A549 (cell line): ENCODE results near the gene CCDC88B.

ENCODE experiments used
- EP300 ChIP-seq, 2 experiments: fragments of >200 bp; sonication (Bioruptor Twin); formaldehyde crosslinking; IDR thresholded peaks; 2 replicates in 1 of 2; 3 replicates in 1 of 2; pipeline ENCODE4 v1.6.1; 2016 to 2017
- JUNB ChIP-seq: fragments of >200 bp; sonication (Bioruptor Twin); formaldehyde crosslinking; IDR thresholded peaks from 2 replicates; pipeline ENCODE4 v1.6.1; 2016
- MAFK ChIP-seq: fragments of 450-650 bp; IDR thresholded peaks from 2 replicates; pipeline ENCODE4 v1.6.1; 2014; ENCODE audit not compliant: partially characterized antibody
- POLR2A ChIP-seq: IDR thresholded peaks from 2 replicates; pipeline ENCODE4 v1.6.1; 2012; ENCODE audit warnings: mild to moderate bottlenecking, low read length
- TF ChIP-seq, protein P1 (sequence below): fragments of >200 bp; sonication (Bioruptor Twin); formaldehyde crosslinking; IDR thresholded peaks from 3 replicates; pipeline ENCODE4 v1.5.1; 2016

DNA sequence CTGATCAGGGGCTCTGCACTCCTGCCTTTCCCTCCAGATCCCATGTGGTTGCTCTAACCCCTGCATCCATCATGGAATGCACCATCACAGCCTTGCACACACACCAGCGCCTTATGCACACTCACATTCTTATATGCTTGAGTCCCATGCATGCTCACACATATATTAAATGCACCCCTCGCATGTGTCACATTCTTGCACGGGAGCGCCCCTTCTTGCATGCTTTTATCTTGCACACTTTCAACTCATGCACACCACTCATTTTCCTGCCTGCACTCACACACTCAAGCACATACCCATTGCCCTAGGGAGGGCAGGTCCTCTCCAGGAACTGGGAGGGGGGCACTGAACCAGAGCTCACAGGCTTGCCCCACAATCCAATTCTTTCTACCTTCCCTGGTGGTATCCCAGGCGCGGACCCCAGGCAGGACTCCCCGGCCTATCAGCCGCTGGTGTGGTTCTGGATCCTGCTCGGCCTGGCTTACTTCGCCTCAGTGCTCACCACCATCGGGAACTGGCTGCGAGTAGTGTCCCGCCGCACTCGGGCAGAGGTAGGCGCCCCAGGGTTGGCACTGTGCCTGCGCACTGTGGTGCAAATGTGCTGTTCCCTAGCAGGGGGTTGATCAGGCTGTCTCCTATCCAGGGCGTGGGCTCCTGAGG, 42.2 kb upstream of the CCDC88B start:
- TF ChIP-seq POLR2A (no peak), JUNB (no peak), EP300 (IDR thresholded peaks at IDR 0.05) (no peak), MAFK (no peak)
- TF ChIP-seq, protein P1, sequence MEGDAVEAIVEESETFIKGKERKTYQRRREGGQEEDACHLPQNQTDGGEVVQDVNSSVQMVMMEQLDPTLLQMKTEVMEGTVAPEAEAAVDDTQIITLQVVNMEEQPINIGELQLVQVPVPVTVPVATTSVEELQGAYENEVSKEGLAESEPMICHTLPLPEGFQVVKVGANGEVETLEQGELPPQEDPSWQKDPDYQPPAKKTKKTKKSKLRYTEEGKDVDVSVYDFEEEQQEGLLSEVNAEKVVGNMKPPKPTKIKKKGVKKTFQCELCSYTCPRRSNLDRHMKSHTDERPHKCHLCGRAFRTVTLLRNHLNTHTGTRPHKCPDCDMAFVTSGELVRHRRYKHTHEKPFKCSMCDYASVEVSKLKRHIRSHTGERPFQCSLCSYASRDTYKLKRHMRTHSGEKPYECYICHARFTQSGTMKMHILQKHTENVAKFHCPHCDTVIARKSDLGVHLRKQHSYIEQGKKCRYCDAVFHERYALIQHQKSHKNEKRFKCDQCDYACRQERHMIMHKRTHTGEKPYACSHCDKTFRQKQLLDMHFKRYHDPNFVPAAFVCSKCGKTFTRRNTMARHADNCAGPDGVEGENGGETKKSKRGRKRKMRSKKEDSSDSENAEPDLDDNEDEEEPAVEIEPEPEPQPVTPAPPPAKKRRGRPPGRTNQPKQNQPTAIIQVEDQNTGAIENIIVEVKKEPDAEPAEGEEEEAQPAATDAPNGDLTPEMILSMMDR = no peak
